Left renal pelvis (tissue), 4 donors: ENCODE data around the gene CACNA1I. TPM values are rescaled to one million over a fixed set of nuclear protein-coding genes. Genes with fewer than 3 reads are reported as not detected.
A peak's percentile ranks its signal among the peaks of the same experiment; 100 is the strongest.

ENCODE experiments used
- DNase-seq, 4 donors: peaks; one replicate each; pipeline ENCODE4 v3.0.0-alpha.2; 2013; ENCODE audit warnings: low read depth in 4 of 4, low spot score in 3 of 4
- polyA plus RNA-seq, 4 donors: library from polyadenylated mRNA; unstranded; fragments of 120-200 nt; gene quantifications; one replicate each; pipeline ENCODE4 v1.2.1, GENCODE V29; 2013; ENCODE audit not compliant: insufficient read length in 4 of 4

Gene CACNA1I
- polyA plus RNA-seq, 4 donors = 0.03 to 0.15 (median 0.07) TPM

GRCh38 chr22:39646398-39647063, 76.0 kb downstream of the CACNA1I start:
- DNase-seq = no peak

- no peak for DNase-seq
Measured at GRCh38 chr22:39647836-39648629, 77.5 kb downstream of the CACNA1I start.

- no peak for DNase-seq
Measured at GRCh38 chr22:39648630-39648950, 78.0 kb downstream of the CACNA1I start.

- DNase-seq = no peak
Measured at GRCh38 chr22:39649500-39650089, 79.0 kb downstream of the CACNA1I start.

- no peak for DNase-seq
Measured at GRCh38 chr22:39651053-39651996, 80.8 kb downstream of the CACNA1I start.

GRCh38 chr22:39652990-39653786, 82.6 kb downstream of the CACNA1I start:
- no peak for DNase-seq

GRCh38 chr22:39653787-39654077, 83.2 kb downstream of the CACNA1I start:
- DNase-seq = no peak

GRCh38 chr22:39654131-39654926, 83.8 kb downstream of the CACNA1I start:
- DNase-seq = no peak

DNA sequence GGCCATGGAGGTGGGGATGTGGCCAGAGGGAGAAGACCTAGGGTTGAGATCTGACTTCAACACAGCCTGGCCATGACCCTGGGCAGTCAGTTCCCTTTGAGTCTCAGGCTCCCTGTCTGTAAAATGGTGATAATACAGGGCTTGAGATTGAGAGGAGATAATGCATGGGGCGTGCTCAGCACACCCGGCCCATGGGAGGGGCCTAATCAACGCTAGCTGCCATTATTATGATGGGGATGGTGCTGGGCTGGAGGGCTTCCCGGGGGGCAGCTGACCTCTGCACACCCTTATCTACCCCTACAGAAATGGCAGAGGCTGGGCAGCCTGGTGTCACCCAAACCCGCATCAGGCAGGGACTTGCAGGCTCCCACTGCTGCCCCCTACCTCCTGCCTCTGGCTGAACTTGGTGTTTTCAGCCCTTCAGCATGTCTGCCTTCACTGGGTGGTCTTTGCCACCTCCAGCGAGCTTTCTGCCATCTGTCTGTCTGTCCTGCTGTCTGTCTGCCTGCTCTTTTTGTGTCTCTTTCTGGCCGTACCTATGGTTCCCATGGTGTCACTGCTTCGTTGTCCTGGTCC, 84.5 kb downstream of the CACNA1I start:
- DNase-seq = no peak

DNA sequence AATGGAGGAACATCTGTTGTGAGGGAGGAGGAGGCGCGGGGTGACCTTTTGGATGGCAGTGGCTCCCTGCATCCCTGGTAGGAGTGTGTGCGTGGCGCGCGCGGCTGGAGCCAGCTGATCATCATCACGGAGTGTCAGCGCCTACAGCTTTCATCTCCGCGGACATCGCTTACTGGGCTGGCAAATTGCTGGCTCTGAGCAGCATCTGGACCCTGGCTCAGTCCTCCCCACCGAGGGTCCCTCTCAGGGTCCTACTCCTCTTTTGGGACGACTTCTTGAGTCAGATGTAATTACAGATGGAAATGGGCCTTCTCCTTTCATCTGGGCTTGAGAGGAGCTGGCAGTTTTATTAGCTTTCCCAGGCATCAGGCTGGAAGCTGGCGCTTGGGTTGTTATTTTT, 85.3 kb downstream of the CACNA1I start:
- DNase-seq = peak in 1 of 4 donors; percentile 36

GRCh38 chr22:39656495-39657490, 86.2 kb downstream of the CACNA1I start:
- no peak for DNase-seq

DNA sequence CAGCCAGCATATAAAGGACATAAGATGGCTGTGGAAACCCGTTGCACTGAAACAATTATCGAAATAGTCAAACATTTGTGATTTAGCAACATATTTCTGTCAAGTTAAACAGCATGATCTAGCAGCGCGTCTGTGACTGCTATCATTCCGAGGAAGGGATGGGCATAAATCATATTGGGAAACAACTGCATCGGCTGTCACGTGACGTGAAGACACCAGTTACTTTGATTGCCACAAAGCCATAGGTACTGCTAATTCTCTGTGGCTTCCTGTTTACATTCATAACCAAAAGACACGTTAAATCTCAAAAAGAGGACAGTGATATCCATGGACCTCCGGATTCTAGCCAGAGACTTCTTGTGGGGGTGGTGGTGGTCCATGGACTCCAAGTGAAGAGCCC, 87.8 kb downstream of the CACNA1I start:
- DNase-seq = no peak

DNA sequence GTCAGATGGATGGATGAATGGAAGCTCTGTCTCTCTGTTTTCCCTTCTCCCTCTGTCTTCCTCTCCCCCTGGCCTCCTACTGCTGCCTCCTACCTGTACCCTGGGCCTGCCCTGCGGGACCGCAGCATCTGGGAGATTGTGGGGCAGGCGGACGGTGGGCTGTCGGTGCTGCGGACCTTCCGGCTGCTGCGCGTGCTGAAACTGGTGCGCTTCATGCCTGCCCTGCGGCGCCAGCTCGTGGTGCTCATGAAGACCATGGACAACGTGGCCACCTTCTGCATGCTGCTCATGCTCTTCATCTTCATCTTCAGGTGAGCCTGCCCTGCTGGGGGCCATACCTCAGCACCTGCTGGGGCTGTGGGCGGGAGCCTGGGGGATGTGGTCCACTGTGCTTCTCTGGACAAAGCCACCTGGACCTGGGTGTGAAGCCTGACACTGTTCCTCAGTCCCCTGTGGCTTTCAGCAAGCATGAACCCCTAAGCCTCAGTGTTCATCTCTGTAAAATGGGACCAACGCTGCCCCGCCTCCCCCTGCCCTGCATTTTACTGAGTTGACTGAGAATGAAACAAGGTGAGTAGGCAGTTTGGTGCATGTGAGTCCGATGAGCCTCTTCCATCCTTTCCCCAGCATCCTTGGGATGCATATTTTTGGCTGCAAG, 88.4 kb downstream of the CACNA1I start:
- no peak for DNase-seq

GRCh38 chr22:39661501-39661841, 90.9 kb downstream of the CACNA1I start:
- no peak for DNase-seq

GRCh38 chr22:39661842-39662685, 91.5 kb downstream of the CACNA1I start:
- DNase-seq = no peak

GRCh38 chr22:39662686-39663052, 92.1 kb downstream of the CACNA1I start:
- DNase-seq = no peak

DNA sequence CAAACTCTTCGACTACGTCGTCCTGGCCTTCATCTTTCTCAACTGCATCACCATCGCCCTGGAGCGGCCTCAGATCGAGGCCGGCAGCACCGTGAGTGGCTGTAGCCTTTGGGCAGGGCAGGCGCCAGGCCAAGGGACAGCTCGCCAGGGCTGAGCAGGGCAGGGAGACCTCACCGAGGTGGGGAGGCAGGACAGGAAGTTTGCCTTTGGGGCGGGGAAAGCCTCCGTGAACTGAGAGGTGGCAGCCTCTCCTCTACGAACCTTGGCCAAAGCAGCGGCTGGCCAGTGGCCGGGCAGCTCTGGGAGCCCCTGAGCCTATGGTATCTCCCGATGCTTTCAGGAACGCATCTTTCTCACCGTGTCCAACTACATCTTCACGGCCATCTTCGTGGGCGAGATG, 93.2 kb downstream of the CACNA1I start:
- no peak for DNase-seq
